Kidney epithelial cell (primary cell): ENCODE measurements around the gene TULP3. TPM values are rescaled to one million over a fixed set of nuclear protein-coding genes. Genes with fewer than 3 reads are reported as not detected.

ENCODE experiments used
- DNase-seq: peaks from one replicate; pipeline ENCODE4 v3.0.0-alpha.2; 2010; ENCODE audit warnings: low read depth
- H3K27me3 ChIP-seq: 2 replicates; pipeline ENCODE4 v1.6.0; 2011; ENCODE audit warnings: low read length; ENCODE audit not compliant: control insufficient read depth, insufficient read depth
- H3K36me3 ChIP-seq: 2 replicates; pipeline ENCODE4 v1.5.1; 2011; ENCODE audit warnings: low read length; ENCODE audit not compliant: control insufficient read depth, insufficient read depth
- H3K4me3 ChIP-seq: 2 replicates; pipeline ENCODE4 v1.5.1; 2011; ENCODE audit warnings: low read depth, mild to moderate bottlenecking, control low read depth, low read length
- CTCF ChIP-seq: IDR thresholded peaks from 2 replicates; pipeline ENCODE4 v1.5.1; 2011; ENCODE audit warnings: mild to moderate bottlenecking, moderate library complexity, low read length, control low read depth, inconsistent platforms; ENCODE audit not compliant: insufficient read depth, poor library complexity, severe bottlenecking
- total RNA-seq: library from RNA; depleted of rRNA; stranded (reverse); fragments of >200 nt; gene quantifications from 2 replicates; pipeline ENCODE4 v1.2.3, GENCODE V29; 2015

TULP3 gene
- total RNA-seq, 1 donor from 2014 or later = 19.1 TPM

- no peaks in the 10 kb centered on the region for H3K27me3 ChIP-seq
- no peak for DNase-seq
- no peak overlapping the region for H3K4me3 ChIP-seq
- no peaks in the 10 kb centered on the region for H3K36me3 ChIP-seq
- TF ChIP-seq CTCF = no peak
Observed at GRCh38 chr12:2980630-2981029, 89.9 kb downstream of the TULP3 start.

- TF ChIP-seq CTCF = no peak
- Histone ChIP-seq H3K36me3 (no peaks in the 10 kb centered on the region), H3K27me3 (no peaks in the 10 kb centered on the region), H3K4me3 (no peak overlapping the region)
- no peak for DNase-seq
Observed at GRCh38 chr12:2982361-2982760, 91.7 kb downstream of the TULP3 start.

- H3K4me3 ChIP-seq = no peak overlapping the region
- H3K36me3 ChIP-seq = no peaks in the 10 kb centered on the region
- TF ChIP-seq CTCF = no peak
- no peaks in the 10 kb centered on the region for H3K27me3 ChIP-seq
- DNase-seq = no peak
Observed at GRCh38 chr12:2984249-2984648, 93.6 kb downstream of the TULP3 start.

GRCh38 chr12:2984698-2985097, 94.0 kb downstream of the TULP3 start:
- DNase-seq = no peak
- no peaks in the 10 kb centered on the region for H3K27me3 ChIP-seq
- no peaks in the 10 kb centered on the region for H3K36me3 ChIP-seq
- no peak overlapping the region for H3K4me3 ChIP-seq
- TF ChIP-seq CTCF = no peak

- Histone ChIP-seq H3K36me3 (no peaks in the 10 kb centered on the region), H3K27me3 (no peaks in the 10 kb centered on the region), H3K4me3 (no peak overlapping the region)
- DNase-seq = no peak
- no peak for TF ChIP-seq CTCF
Observed at GRCh38 chr12:2986876-2987275, 96.2 kb downstream of the TULP3 start.

GRCh38 chr12:2988494-2988893, 97.8 kb downstream of the TULP3 start:
- no peaks in the 10 kb centered on the region for H3K27me3 ChIP-seq
- TF ChIP-seq CTCF = no peak
- no peak overlapping the region for H3K4me3 ChIP-seq
- H3K36me3 ChIP-seq = no peaks in the 10 kb centered on the region
- no peak for DNase-seq
